ENCODE data around the gene NKX1-1. TPM values are rescaled to one million over a fixed set of nuclear protein-coding genes. Genes with fewer than 3 reads are reported as not detected.
A peak's percentile ranks its signal among the peaks of the same experiment; 100 is the strongest.

NKX1-1 gene
- total RNA-seq: not detected

DNA sequence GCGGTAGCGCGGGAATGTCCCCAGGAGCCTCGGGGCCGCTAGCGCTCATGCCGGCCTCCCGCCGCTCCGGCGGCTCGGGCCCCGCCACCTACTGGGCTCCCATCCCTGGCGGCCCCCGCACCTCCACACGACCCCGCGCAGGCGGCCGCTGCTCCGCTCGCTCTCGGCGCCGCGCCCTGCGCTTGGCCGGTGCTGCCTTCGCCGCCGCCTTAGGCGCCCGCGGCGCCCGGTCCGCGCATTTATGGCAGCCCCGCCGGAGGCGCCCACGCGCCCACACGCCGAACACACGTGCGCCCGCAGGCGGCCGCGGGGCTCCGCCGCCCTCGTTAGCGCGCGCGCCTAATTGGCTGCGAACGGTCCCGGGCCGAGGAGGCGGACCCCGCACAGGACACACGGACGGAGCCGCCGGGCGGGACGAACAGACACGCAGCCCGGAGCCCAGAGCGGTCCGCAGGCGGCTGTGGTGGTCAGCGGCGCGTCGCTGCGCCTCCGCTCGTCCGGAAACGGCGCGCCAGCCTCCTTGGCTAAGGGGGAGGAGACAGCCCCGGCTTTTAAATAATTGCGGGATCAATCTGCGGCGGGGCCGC is at the start of gene NKX1-1:
TSS of gene NKX1-1 (minus strand) at position 49 of the 587 bp plus-strand sequence. CDS start at position 49, 0 bp downstream.
- H3K27me3 Mint-ChIP-seq: peaks cover 45% of the 10 kb centered on the region
- peaks cover 2% of the 10 kb centered on the region for H3K4me1 Mint-ChIP-seq
- POLR2A ChIA-PET: no interaction called here
- peaks cover 2% of the 10 kb centered on the region for H3K36me3 Mint-ChIP-seq (ENCODE audit: low read depth)
- H3K27ac Mint-ChIP-seq: peak within 1 kb of the TSS; percentile 78
- CTCF ChIA-PET: no interaction called here
- H3K4me3 Mint-ChIP-seq: peak within 1 kb of the TSS; percentile 38
- no peaks in the 10 kb centered on the region for H3K9me3 Mint-ChIP-seq
- DNase-seq: no peak

DNA sequence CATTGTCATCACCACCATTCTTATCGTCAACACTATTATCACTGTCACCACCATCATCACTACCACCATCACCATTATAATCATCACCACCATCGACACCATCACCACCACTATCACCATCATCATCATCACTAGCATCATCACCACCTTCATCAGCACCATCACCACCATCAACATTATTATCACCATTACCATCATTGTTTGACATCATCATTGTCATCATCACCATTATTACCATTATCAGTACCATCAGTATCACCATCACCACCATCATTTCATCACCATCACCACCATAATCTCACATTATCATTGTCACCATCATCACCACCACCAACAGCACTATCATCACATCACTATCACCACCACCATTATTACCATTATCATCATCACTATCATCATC is 47.5 kb upstream of the NKX1-1 start:
- ChIA-PET CTCF (no interaction called here), POLR2A (no interaction called here)
- H3K4me1 Mint-ChIP-seq: no peaks in the 10 kb centered on the region
- peaks cover 9% of the 10 kb centered on the region for H3K27me3 Mint-ChIP-seq
- no peak overlapping the region for H3K27ac Mint-ChIP-seq
- H3K4me3 Mint-ChIP-seq: no peak overlapping the region
- no peak for DNase-seq
- H3K9me3 Mint-ChIP-seq: peaks cover 21% of the 10 kb centered on the region
- H3K36me3 Mint-ChIP-seq (ENCODE audit: low read depth): no peaks in the 10 kb centered on the region

DNA sequence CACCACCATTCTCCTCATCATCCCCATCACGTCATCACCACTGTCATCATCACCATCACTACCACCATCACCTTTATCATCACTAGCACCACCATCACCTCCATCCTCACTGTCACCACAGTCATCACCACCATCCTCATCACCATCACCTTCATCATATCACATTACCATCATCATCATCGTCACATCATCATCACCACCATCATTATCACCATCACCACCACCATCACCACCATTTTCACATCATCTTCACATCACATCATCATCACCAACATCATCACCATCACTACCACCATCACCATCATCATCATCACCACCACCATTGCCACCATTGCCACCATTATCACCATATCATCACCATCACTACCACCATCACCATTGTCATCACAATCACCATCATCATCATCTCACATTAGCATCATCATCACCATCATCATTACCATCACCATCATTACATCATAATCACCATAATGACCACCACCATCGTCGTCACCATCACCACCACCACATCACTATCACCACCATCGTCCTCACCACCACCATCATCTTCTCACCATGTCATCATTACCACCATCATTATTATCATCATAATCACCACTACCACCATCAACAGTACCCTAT is 46.3 kb upstream of the NKX1-1 start:
- H3K4me3 Mint-ChIP-seq: no peak overlapping the region
- peaks cover 21% of the 10 kb centered on the region for H3K9me3 Mint-ChIP-seq
- no peaks in the 10 kb centered on the region for H3K4me1 Mint-ChIP-seq
- H3K36me3 Mint-ChIP-seq (ENCODE audit: low read depth): no peaks in the 10 kb centered on the region
- no peak overlapping the region for H3K27ac Mint-ChIP-seq
- CTCF ChIA-PET: no interaction called here
- H3K27me3 Mint-ChIP-seq: peaks cover 3% of the 10 kb centered on the region
- POLR2A ChIA-PET: no interaction called here
- no peak for DNase-seq

DNA sequence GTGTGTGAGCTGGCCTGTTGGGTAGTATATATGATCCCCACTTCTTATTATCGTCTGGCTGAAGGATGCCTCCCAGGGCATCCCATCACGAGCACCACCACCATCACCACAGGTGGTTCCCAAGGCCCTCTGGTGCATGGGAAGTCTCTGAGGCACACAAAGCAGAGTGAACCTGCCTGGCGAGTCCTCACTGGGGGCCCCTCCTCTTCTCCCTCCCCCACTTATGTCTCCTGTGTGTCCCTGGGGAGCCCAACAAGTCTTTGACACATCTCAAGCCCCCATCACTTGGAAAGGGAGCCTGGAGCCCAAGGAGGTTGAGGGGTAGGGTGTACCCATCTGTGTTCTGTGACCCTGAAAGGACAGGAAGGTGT is 45.5 kb upstream of the NKX1-1 start:
- ChIA-PET POLR2A (no interaction called here), CTCF (no interaction called here)
- Mint-ChIP-seq H3K4me3 (no peak overlapping the region), H3K4me1 (no peaks in the 10 kb centered on the region), H3K27ac (no peak overlapping the region), H3K36me3 (ENCODE audit: low read depth) (no peaks in the 10 kb centered on the region), H3K9me3 (peaks cover 21% of the 10 kb centered on the region), H3K27me3 (peaks cover under 1% of the 10 kb centered on the region)
- no peak for DNase-seq

DNA sequence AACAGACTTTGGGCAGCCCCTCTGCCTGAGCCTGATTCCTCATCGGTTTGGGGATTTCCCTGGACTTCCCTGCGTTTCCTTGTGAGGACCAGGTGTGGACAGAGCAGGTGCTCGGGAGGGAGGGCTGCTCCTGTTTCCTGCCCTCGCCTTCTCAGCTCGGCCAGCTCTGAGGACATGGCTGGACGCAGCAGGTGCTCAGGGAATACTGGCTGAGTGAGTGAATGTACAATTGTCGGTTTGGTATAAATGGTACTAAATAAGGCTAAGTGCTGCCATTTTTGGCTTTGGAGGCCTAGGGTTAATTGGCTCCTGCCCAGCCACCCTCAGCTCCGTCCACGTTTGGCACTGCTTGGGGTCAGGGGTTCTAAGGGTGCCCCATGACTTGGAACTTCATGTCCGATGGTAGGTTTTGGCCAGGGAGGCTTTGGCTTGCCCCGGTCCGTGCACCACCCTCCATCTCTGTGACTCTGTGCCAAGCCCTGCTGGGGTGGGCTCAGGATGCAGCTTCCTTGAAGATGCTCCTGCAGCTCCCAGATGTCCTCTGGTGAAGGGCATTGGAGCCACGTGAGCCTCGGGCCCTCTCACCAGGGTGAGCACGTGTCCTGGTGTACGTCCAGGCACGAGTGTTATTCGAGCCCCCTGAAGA is 45.0 kb upstream of the NKX1-1 start:
- Mint-ChIP-seq H3K4me3 (no peak overlapping the region), H3K27ac (no peak overlapping the region), H3K9me3 (peaks cover 21% of the 10 kb centered on the region), H3K27me3 (no peaks in the 10 kb centered on the region), H3K36me3 (ENCODE audit: low read depth) (no peaks in the 10 kb centered on the region), H3K4me1 (no peaks in the 10 kb centered on the region)
- CTCF ChIA-PET: no interaction called here
- DNase-seq: no peak
- POLR2A ChIA-PET: no interaction called here

DNA sequence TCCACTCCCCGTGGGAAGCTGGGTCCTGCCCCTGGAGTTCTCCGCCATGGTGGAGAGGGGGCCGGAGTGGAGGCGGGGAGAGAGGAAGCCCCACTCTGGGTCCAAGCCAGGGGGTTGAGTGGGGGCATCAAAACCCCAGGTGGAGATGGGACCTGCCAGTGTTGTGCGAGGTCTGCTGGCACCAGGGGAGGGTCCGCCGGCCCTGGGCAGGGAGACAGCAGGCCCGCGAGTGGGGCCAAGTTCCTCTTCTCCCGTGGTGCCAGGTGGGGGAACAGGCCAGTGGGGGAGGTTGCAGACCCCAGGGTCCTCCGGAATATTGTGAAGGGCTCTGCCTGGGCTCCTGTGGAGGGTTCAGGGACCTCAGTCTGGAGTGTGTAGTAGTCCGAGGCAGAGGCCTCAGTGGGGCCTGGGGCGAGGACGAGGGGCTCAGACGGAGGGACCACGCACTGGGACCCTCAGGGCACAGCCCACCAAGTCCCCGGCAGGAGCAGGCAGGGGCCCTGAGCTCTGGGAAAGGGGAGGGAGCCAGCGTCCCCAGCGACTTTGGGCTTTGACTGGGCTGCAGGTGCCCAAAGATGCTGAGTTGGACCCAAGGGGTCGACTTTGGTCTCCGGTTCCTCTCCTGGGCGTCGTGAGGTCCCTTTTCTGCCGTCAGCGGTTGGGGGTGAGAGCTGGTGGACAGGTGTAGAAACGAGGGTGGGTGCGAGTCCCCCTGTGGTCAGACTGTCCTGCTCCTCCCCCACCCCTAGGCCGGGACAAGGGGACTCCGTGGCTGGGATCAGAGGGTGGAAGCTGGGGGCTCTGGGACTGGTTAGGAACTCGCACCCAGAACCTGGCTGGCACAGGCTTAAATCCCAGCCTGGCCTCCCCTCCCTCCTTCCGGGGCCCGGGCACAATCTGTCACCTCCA is 43.8 kb upstream of the NKX1-1 start:
- Mint-ChIP-seq H3K36me3 (ENCODE audit: low read depth) (no peaks in the 10 kb centered on the region), H3K27me3 (no peaks in the 10 kb centered on the region), H3K4me1 (no peaks in the 10 kb centered on the region), H3K27ac (no peak overlapping the region), H3K9me3 (peaks cover 21% of the 10 kb centered on the region), H3K4me3 (no peak overlapping the region)
- ChIA-PET CTCF (interaction anchor here (0.6 kb wide), 1 partner anchor 514 kb away, joined by 3 read pairs; no protein-coding TSS in a partner anchor), POLR2A (no interaction called here)
- DNase-seq: no peak

DNA sequence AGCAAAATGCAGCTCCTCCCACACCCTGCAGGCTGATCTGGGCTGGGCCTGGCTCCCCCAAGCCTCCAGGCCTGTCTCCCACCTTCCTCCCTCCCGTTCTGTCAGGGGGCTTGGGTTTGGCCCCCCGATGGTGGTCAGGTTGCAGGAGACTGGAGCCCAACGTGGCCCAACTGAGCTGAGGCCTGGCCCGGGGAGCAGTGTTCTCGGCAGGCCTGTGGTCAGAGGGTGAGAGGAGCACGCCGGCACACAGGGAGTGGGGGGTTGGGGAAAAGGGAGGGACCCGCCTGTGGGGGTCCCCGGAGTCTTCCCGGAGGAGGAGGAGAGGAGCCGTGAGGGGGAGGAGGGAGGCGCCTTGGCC is 43.2 kb upstream of the NKX1-1 start:
- H3K27me3 Mint-ChIP-seq: no peaks in the 10 kb centered on the region
- no peaks in the 10 kb centered on the region for H3K4me1 Mint-ChIP-seq
- H3K27ac Mint-ChIP-seq: no peak overlapping the region
- no peaks in the 10 kb centered on the region for H3K36me3 Mint-ChIP-seq (ENCODE audit: low read depth)
- ChIA-PET POLR2A (no interaction called here), CTCF (no interaction called here)
- DNase-seq: no peak
- no peak overlapping the region for H3K4me3 Mint-ChIP-seq
- H3K9me3 Mint-ChIP-seq: peaks cover 21% of the 10 kb centered on the region

DNA sequence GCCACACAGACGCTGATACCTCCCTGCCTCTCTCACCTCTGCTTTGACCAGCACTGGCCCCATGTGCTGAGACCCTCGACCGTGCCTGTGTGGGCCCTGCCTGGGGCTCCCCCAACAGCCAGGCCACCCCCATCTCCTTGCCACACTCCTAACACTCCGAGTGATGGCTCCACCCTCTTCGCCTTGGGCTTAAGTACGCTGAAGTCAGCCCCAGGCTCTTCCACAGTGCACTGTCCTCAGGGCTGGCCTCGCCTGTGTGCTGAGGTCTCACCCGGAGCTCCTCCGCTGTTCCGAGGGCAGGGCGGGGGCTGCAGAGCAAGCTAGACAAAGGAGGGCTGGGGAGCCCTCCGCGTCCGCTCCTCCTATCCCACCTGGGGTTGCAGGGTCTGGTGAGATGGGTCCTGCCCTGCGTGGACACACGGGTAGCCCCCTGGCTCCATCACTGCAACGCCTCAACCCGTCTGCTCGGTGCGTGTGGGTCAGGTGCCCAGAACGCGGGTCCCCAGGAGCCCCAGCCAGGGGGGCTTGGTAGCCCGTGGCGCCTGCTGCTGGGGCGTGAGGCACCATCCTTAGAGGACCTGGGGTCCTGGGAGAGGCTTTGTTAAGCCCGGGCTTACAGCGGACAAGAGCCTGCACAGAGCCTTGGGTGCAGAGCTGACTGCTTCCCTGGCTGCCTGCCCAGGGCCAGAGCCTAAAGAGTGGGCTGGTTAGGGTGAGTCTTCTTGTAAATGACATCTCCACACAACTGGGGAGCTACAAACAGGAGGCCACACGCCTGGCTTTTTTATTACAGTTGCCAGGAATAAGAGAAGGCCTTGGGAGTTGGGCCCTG is 42.6 kb upstream of the NKX1-1 start:
- no peak for DNase-seq
- no peaks in the 10 kb centered on the region for H3K36me3 Mint-ChIP-seq (ENCODE audit: low read depth)
- H3K27me3 Mint-ChIP-seq: no peaks in the 10 kb centered on the region
- CTCF ChIA-PET: no interaction called here
- no peak overlapping the region for H3K27ac Mint-ChIP-seq
- no peaks in the 10 kb centered on the region for H3K4me1 Mint-ChIP-seq
- peaks cover 18% of the 10 kb centered on the region for H3K9me3 Mint-ChIP-seq
- H3K4me3 Mint-ChIP-seq: no peak overlapping the region
- POLR2A ChIA-PET: no interaction called here

DNA sequence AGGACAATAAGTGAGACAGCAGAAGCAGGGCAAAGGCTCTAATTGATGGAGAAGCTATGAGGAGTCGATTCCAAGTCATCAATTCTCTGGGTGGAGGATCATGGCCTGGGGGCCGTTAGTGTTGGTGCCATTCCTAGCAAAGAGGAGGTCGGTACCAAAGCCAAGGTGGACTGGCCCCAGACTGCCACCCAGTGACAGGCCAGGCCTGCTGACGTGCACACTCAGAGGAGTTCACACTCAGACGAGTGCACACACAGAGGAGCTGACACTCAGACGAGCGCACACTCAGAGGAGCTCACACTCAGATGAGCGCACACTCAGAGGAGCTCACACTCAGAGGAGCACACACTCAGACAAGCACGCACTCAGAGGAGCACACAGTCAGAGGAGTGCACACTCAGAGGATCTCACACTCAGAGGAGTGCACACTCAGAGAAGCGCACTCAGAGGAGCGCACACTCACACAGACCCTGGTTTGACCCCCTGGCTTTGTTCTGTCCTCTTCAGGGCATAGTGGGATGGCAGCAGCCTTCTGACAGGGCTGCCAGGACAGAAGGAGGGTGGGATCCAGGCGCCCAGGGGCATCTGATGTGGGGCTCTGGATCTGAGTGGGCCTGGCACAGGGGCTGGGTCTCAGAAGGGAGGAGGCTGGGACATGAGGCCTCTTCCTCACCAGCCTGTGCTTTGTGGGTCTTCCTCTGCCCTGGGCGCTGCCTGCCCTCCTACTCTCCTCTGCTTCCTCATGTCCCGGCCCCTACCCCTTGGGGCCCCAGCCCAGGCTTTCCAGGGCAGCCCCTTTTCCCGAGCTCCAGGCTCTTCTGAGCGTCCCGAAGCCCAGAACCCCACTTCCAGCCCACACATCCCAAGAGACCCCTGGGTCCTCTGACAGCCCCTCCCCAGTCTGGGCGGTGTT is 41.7 kb upstream of the NKX1-1 start:
- Mint-ChIP-seq H3K4me1 (no peaks in the 10 kb centered on the region), H3K36me3 (ENCODE audit: low read depth) (no peaks in the 10 kb centered on the region), H3K27me3 (no peaks in the 10 kb centered on the region), H3K9me3 (peaks cover 9% of the 10 kb centered on the region), H3K4me3 (no peak overlapping the region), H3K27ac (no peak overlapping the region)
- DNase-seq: no peak
- ChIA-PET CTCF (no interaction called here), POLR2A (no interaction called here)

DNA sequence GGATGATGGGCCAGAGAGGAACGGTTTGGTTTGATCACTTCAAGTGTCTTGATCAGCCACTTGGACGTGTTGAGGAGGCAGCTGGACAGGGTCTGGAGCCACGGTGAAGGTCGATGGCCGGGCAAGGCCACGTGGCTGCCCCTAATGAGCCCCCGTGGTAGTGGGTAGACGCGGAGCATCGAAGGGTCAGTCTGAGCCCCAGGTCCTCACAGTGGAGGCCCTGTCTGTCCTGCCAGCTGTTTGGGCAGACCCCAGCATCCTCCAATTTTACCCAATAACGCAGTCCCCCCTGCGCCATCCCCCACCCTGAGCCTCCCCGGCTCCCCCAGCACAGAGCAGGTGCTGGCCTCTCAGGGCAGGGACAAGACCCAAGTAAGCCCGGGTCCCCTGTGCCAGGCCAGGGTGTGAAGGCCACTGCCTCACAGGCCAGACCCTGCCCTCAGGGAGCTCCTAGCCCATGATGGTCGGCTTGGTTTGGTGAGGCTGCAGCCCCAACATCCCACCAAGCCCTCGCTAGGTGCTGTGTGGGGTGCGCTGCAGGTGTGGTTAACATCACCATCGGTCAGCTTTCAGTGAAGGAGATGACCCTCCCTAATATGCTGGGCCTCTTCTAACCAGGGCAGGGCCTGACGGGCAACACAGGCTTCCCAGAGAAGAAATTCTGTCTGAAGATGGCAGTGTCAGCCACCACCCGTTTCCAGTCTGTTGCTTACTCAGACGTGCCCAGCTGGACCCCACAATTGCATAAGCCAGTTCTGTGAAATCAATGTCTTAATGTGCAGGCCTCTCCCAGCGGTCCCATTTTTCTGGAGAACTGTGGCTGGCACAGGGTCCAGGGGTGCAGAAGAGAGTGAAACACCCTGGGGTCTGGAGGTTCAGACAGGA is 40.5 kb upstream of the NKX1-1 start:
- H3K36me3 Mint-ChIP-seq (ENCODE audit: low read depth): no peaks in the 10 kb centered on the region
- H3K9me3 Mint-ChIP-seq: no peaks in the 10 kb centered on the region
- CTCF ChIA-PET: no interaction called here
- H3K27ac Mint-ChIP-seq: no peak overlapping the region
- H3K4me3 Mint-ChIP-seq: no peak overlapping the region
- POLR2A ChIA-PET: no interaction called here
- no peaks in the 10 kb centered on the region for H3K4me1 Mint-ChIP-seq
- no peak for DNase-seq
- no peaks in the 10 kb centered on the region for H3K27me3 Mint-ChIP-seq

DNA sequence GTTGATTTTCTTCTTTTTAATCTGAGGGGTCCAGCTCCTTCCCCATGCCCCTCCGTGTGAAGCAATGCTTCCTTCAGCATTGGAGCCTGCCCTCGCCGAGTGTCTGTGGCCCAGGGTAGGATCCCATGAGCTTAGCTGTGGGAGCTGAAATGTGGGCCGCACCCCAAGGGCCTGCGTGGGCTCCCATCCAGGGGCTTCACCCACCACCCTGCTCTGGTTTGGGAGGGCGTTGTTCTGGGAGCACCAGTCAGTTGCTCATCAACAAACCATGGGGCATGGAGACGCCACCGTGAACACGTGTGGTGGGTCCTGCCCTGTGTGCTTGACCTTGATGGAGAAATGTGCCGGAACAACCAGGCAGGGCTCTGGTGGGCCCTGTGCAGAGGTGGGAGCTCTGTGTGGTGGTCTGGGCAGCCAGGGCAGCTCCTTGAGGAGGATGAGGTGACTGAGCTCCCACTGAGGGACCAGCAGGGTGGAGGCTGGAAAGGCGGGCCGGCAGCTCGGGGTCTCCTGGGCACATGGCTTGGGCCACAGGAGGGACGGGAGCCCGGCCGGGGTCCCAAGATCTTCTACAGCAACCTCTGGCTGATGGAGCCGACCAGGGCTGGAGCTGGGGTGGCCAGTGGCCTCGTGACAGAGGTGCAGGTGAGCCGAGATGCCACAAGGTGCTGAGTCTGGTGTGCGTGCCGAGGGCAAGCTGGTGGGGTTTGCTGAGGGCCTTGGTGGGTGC is 39.6 kb upstream of the NKX1-1 start:
- ChIA-PET CTCF (no interaction called here), POLR2A (no interaction called here)
- no peak overlapping the region for H3K27ac Mint-ChIP-seq
- no peaks in the 10 kb centered on the region for H3K9me3 Mint-ChIP-seq
- H3K27me3 Mint-ChIP-seq: no peaks in the 10 kb centered on the region
- H3K4me3 Mint-ChIP-seq: no peak overlapping the region
- H3K36me3 Mint-ChIP-seq (ENCODE audit: low read depth): no peaks in the 10 kb centered on the region
- DNase-seq: no peak
- no peaks in the 10 kb centered on the region for H3K4me1 Mint-ChIP-seq
